Middle frontal gyrus (tissue), 1 donor: ENCODE results near the gene ST3GAL4.

Source experiments
- DNase-seq: peaks from one replicate; pipeline ENCODE4 v3.0.0-alpha.2; 2015; ENCODE audit warnings: low spot score; ENCODE audit errors: extremely low spot score

Gene ST3GAL4

DNA sequence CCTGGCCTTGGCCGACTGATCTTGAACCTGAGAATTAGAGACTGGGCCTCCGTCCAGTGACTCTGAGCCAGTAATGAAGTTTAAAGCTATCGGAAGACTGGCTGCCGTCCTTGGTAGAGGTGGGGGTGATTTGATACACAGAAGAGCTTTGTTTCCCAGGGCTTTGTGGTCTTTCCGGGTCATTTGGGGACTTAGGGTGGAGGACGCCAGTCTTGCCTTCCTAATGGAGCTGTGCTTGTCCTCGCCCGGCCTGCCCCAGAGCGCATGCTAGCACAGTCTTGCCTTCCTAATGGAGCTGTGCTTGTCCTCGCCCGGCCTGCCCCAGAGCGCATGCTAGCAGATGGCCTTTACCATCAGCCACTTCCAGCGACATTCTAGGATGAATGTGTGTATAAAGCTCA, 65.8 kb downstream of the ST3GAL4 start:
- DNase-seq, result no peak

DNA sequence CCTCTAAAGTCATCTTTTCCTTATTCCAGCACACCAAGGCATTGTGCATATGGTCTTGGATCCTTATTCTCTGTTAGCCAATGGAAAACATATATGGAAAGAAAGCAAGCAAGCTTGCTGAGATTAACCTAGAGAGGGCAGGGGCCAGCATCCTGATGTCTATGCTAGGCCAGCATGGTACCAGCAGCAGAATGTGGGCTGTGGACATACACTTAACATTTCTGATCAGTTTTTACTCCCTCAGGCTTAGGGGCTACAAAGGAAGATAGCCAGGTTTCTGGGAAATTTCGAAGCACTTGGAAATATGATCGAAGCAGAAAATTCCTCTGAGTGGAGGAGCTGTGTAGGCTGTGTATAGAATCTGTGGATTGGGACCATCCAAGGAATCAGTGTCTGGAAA, 67.0 kb downstream of the ST3GAL4 start:
- no peak for DNase-seq

DNA sequence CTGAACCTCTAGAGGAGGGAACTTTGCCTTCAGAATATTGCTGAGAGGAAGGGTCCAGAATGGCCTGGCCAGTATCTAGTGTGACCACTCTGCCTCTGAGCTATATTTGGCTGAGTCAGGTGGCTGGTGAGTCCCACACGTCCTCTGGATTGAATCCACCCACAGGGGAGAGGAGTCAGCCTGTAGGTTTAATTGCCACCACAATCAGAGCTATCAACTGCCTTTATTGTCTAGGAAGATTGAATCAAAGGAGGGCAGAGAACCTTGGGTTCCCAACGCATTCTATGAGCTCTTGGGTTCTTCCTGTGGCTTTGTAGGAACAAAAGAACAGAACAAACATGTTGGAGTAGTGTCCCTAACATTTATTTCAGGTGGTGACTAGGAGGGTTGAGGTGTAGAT, 67.7 kb downstream of the ST3GAL4 start:
- DNase-seq, result no peak

DNA sequence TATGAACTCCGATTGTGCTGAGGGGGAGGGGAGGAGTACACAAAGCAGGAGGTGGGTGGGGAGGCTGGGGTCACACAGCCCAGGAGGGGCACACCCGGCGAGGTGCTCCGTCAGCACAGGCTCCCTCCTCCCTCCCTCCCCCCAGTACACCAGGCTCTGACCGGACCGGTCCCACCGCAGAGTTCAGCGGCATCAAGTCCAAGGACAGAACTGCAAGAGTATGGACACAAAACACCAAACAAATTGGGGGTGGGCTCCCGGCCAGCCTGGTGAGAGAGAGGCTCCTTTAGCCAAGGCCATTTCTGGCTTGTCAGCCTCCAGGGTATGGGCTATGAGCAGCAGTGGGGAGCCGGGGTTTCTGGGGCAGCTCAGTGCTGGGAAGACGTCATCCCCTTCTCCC, 68.3 kb downstream of the ST3GAL4 start:
- no peak for DNase-seq

DNA sequence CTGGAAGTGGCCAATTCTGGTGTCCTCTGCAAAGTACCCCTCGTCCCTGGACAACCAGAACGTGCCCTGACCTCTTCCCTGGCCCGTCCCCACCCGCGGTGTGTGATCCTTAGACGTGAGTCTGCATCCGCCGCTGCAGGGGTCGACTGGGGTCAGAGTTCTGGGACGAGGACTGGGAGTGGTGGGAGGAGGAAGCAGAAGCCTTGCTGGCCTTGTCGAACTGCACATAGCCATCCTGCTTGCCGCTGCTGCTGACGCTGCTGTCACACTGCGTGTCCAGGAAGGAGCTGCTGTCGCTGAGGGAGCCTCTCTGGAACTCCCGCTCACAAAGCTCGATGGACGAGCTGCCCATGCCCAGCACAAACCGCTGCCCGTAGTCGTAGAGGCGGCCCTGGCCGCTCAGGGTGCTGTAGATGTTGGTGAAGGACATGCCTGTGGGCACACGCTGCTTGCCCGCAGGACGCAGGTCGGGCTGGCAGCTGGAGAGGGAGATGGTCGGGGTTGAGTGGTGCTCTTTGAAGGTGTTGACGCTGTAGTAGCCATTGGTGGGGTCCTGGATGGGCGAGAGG, 69.1 kb downstream of the ST3GAL4 start:
- no peak for DNase-seq

DNA sequence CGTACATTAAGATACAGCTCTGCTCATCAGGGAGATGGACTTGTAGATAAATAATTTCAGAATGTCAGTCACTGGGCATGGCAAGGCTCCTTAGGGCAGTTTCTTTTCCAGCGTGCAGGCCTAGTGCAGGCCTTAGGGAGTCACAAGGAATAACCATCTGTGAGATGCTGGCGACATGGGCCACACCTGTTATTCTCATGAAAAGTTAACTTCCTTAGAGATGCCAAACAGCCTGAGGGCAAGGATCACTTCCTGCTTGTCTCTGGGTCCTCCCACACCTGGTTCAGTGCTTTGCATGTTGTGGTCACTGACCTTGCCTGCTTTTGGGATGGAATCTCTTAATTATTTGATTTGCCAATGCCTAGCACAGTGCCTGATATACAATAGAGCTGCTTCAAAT, 70.6 kb downstream of the ST3GAL4 start:
- no peak for DNase-seq

DNA sequence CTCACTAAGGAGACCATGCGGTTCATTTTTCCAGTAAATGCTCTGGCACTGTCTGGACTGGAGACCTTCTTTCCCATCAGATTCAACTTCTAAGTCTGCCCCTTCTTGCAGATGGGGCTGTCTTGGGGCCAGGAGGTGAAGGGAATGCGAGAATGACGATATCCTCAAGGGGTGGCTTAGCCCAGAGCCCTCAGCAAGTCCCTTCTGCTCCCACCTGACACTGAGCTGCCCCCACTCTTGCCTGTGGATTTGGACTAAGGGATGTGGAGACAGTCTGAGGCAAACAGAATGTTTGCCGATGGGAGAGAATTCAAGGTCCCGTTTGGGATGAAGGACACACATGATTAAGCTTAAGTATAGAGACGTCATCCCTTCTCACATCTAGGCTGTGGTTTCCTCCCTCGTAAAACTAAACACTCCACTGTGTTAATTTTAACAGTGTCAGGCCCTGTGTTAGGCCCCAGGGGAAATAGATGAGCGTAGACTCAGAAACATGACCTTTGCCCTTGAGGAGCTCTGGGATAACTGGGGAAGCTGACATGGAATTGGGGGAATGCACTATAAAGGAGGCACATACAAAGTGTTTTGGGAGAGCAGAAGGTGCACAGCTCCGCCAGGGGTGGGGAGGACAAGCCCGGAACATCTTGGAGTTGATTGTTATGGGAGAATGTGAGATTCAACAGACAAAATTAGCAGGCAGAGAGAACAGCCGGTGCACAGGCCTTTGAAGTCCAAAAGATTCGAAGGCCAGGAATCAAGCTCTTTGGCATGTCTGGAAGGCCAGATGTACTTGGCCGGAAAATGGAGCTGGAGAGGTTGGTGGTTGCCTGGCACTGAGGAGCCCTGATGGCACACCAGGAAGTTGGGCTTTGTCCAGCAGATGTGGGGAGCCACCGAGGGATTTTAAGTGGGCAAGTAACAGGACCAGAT, 71.6 kb downstream of the ST3GAL4 start:
- DNase-seq, result no peak

DNA sequence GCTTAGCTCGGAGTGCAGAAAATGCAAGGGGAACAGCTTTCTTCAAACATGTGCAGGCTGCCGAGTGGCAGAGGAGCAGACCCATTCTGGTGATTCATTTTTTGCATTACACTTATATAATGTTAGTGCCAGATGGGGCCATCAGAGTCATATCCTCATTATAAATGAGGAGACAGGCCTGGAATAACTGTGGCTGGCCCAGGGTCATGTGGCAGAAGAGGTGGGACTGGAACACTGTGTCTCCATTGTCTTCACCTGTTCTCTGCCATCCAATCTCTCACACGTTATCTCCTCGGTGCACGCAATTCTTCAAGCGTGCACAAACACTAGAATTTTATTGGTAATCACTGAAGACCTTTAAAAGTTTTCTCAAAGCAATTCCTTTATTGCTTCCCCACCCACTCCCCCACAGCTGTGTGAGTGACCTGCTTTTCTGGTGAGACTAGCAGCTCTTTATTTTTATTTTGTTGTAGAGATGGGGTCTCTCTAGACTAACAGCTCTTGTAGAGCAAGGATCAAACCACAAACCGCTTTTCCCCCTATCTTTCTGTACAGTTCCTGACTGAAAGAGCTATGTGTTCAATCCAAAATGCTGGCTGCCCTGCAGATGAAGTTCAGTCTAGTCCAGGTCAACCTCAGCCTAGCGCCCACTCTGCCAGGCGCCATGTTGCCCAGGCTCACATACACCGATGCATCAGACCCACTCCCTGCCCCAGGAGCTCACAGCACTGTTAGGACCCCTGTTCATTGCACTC, 75.3 kb downstream of the ST3GAL4 start:
- no peak for DNase-seq

DNA sequence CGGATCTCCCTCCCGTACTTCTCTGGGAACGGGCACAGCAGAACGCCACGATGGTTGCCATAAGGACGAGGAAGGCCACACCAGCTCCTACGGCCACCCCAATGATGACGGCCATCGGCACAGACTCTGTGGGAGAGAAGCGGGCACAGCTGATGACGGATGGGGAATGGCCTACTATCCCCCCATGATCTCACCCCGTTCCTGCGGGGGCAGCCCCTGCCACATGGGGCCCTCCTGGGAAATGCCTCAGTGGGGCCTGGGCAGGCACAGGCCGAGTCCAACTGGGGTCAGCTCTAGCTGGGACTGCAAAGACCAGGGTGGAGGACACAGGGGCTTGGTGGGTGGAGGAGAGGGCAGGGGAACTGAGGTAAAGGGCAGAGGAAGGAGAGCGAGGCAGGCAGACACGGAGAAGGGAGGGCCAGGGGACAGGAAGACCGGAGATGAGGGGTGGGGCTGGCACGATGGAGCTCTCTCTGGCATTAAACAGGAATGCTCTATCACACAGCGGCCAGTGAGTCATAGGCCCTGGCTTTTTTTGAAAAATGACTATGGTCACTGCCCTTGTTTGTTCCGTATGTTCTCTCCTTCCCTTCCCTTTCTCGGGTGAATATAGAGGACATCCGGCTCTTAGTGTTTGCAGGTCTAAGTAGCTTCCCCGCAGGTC, 76.0 kb downstream of the ST3GAL4 start:
- DNase-seq, result no peak

DNA sequence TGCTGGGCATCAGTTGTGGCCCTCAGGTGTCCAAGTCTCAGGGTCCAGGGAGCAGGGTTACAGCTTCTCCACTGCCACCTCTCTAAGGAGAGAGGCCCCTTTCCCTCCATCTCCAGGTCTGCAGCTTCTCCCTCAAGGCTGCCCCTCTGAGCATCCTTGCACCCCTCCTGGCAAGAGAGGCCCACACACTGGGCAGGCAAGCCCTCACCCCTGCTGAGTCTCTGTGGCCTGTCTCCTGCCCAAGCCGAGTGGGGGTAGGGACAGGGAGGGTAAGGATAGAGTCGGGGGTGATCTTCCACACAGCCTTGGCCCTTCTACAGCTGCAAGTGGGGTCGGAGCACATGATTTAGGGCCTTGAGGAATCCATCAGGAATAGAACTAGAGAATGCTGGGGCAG, 76.6 kb downstream of the ST3GAL4 start:
- no peak for DNase-seq

DNA sequence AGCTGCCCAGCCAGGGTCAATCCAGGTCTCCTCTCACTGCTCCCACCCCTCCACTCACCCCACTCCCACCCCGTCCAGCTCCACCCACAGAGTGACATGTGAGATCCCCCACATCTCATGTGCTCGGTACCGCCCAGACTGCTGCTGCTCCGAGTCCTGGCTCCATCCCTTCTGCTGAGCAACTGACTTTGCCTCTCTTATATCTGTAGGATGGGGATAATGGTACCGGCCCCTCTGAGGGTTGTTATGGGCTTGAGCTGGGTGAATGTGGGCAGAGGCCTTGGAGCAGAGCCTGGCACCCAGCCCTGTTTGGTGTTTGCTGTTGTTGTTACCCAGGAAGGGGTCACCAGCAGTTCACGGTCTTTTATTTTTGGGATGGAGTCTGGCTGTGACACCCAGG, 77.0 kb downstream of the ST3GAL4 start:
- DNase-seq, result no peak

DNA sequence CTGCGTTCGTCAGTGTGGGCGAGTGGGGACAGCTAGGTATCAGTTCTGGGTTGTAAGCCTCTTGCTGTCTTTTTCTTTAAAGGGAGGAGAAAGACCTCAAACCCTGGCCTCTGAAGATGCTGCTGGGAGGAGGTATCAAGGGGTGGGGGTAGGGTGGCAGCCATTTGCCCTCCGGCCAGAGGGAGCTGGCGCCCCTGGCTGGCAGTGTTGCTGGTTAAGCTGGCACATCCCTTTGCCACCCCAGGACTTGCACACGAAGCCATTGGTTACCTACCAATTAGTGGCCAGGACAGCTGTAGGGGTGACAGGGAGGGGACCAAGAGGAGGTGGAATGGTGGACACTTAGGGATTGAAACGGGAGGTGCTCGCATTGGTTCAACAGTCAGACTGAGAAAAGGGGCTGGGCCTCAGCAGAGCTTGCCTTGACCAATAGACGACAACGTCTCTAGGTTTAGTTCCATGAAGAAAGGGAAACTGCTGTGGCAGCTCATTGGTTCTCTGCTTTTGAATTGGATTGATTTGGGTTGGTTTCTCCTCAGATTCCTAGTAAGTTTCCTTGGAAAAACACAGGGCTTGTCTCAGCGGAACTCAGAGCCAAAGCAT, 77.9 kb downstream of the ST3GAL4 start:
- no peak for DNase-seq

DNA sequence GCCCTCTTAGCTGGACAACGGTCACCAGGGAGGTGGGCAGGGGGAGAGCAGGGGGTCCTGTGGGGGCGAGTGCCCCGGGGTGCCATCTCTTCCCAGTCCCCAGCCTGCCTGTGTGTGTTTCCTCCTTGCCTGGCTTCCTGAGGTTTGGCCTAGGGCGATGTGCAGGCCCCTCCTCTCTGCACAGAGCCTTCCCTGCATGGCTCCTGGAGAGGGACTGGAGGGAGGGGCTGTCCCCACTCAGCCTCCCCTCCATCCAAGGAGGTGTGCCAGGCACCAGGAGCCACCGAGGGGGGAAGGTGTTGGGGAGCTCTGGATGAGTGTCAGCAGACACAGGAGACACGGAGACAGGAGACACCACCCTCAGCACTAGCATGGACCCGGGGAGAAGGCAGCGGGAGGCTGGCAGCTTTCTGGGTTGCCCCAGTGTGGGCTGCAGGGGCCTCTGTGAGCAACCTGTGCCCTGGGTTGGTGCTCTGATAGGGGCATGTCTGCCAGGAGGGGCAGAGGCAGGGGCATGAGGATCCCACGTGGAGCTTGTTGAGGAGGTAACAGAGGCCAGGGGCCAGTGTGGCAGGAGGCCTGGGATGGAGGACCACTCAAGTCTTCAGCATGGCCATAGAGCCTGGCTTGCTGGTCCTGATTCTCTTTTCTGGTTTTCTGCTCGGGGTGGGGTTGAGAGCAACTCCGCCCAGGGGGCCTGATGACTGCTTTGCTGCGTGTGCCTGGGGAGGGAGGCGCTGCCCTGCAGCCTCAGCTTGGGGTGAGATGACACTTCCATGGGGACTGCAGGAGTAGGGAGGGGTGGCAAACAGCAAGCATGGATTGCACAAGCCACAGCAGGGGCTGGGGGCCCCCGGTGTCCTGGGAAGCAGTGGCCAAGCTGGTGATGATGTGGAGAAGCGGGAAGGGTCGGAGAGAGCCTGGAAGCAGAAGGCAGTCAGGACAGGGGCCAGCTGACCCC, 78.8 kb downstream of the ST3GAL4 start:
- no peak for DNase-seq

DNA sequence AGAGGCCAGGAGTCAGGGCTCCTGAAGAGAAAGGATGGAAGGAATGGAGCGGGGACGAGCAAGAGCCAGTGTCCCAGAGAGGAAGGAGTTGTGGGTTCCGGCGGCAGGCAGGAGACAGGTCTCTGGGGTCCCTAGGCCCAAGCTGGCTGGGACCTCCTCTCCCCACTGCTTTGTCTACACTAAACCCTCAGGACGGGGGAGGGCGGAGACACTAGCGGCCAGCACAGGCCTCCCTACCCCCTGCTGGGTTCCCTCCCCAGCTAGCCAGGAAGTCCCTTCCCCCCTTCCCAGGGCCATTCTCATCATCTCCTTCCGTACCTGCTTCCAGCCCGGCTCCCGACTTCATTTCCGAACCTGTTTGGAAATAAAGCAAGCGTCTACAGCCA, 79.5 kb downstream of the ST3GAL4 start:
- DNase-seq, result no peak

DNA sequence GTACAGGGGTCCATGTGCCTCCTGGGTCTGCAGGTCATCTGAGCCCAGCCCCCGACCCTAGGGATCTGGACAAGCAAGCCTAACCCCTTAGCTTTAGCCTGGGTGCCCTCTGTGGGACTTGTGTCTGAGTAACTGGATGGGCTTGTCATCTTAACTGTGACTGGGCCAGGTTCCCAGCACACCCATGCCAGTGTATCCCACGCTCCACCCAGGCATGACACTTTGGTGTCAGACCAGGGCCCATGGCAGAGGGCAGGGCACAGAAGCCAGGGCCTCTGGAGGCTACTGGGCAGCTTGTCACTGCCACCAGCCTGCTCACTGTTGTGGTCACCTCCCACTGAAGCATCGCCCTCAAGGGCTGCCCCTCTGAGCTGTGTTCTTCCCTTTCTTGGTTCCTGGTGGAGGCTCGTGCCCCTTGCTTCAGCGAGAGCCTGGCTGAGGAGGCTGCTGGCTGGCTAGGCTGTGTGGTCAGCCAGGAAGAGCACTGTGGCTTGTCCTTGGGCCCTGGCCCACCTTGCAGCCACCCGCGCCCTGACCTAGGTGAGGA, 80.8 kb downstream of the ST3GAL4 start:
- no peak for DNase-seq

DNA sequence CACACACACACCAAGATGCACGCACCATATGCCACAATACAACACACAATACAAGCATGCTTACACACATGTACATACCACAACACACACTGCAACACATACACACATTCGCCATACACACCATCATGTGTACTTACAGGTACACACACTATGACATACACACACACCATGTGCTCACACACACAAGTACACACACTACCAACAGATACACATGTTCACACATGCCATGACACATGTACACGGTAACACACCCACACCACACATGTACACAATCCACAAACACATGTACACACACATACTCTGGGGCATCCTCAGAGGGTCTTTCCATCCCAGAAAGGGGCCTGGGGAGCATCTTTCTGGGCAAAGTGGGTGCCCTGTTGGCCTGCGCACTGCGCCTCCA, 82.2 kb downstream of the ST3GAL4 start:
- DNase-seq, result no peak

DNA sequence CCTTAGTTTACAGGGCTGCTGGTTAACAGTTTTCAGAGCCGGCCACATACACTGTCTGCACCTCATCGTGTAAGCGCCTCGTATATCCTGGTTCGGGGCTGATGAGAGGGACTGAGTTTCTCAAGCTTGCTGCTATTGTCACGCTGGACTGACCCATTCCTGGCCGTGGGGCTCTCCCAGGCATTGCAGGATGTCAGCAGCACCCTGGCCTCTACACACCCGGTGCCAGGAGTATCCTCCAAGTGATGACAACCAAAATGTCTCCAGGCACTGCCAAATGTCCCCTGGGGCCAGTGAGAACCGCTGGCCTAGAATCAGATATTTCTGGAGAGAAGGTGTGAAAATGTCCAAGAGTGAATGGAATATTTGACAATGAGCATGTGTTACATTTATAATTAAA, 82.8 kb downstream of the ST3GAL4 start:
- no peak for DNase-seq

DNA sequence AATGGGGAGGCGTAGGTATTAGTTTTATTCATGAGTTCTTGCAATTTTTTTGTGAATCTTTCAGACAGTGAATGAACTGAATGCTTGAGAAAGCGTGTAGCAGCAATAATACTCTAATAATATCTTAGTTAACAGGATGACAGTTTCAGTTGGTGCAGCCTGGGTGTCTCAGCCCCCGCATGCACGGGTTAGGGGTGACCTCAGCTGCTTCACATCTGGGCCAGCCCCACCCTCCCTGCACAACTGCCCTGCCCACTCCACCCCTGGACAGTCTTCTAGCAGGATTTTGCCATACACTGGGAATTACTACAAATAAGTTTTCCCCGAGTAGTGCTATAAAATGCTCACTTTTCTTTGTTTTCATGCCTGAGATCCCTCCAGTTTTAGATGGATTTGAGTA, 83.2 kb downstream of the ST3GAL4 start:
- DNase-seq, result no peak

DNA sequence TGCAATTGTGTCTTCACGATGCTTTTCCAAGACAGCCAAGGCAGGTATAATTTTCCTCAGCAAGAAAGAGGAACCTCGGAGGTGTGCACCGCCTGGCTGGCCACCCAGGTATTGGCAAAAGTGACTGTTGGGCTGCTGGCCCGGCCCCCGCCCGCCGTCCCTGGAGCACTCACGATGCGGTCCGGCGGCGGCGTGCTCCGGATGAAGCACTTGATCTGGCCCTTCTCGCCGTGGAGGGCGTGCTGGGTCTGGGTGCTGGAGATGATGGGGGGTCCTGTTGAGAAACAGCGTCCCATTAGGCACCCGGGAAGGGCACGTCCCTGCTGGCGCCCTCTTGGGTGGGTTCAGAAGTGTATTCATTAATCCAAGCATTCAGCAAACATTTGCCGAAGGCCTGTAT, 84.8 kb downstream of the ST3GAL4 start:
- no peak for DNase-seq
